H1 (cell line): ENCODE results near the gene SH3RF3. TPM values are rescaled to one million over a fixed set of nuclear protein-coding genes. Genes with fewer than 3 reads are reported as not detected.

Experiments
- CTCF ChIA-PET: fragments of 300-600 bp; sonication (Branson Sonifier 250); formaldehyde crosslinking; loops from one replicate; lab custom pipeline; 2021; ENCODE audit not compliant: partially characterized antibody; lab: Charles Lee
- POLR2A ChIA-PET: fragments of 300-600 bp; sonication (Branson Sonifier 250); formaldehyde crosslinking; loops from one replicate; lab custom pipeline; 2021; ENCODE audit warnings: inconsistent platforms; ENCODE audit not compliant: partially characterized antibody; lab: Charles Lee
- DNase-seq, 2 experiments: peaks; one replicate each; pipeline versions ENCODE4 v3.0.0 to v3.0.0-alpha.2; 2010 to 2022; ENCODE audit warnings: low spot score in 2 of 2, low read depth in 1 of 2, mixed read lengths in 1 of 2
- FAIRE-seq: peaks from 2 replicates; lab custom pipeline; 2011; peaks lifted over from hg19 to GRCh38; lab: Jason Lieb, UNC
- H2AFZ ChIP-seq: 2 replicates; pipeline ENCODE4 v1.8.1; 2012; ENCODE audit warnings: low read length, inconsistent platforms
- H2AK5ac ChIP-seq: 2 replicates; pipeline ENCODE4 v1.6.1; 2013; ENCODE audit warnings: low read depth, low read length
- H2BK120ac ChIP-seq: replicated peaks from 2 replicates; pipeline ENCODE3; 2013; ENCODE audit warnings: low read depth, low read length, inconsistent platforms
- H2BK12ac ChIP-seq: 2 replicates; pipeline ENCODE4 v1.6.1; 2013; ENCODE audit warnings: low read depth, low read length
- H2BK15ac ChIP-seq: 2 replicates; pipeline ENCODE4 v1.6.1; 2013; ENCODE audit warnings: low read length
- H2BK20ac ChIP-seq: 2 replicates; pipeline ENCODE4 v1.6.1; 2013; ENCODE audit warnings: low read length
- H2BK5ac ChIP-seq: 2 replicates; pipeline ENCODE4 v1.6.1; 2013; ENCODE audit warnings: low read depth, low read length
- H3K14ac ChIP-seq: 2 replicates; pipeline ENCODE4 v1.6.1; 2013; ENCODE audit warnings: inconsistent platforms; ENCODE audit not compliant: insufficient read length
- H3K18ac ChIP-seq: 2 replicates; pipeline ENCODE4 v1.6.1; 2013; ENCODE audit warnings: low read length; ENCODE audit errors: extremely low read depth
- H3K23ac ChIP-seq: 2 replicates; pipeline ENCODE4 v1.6.1; 2013; ENCODE audit warnings: inconsistent platforms; ENCODE audit not compliant: insufficient read length
- H3K23me2 ChIP-seq: 2 replicates; pipeline ENCODE4 v1.6.1; 2013; ENCODE audit warnings: low read depth, low read length
- H3K27ac ChIP-seq: 2 replicates; pipeline ENCODE4 v1.6.1; 2011; ENCODE audit warnings: low read depth, low read length, inconsistent platforms
- H3K27me3 ChIP-seq, 4 experiments: replicated peaks in 1 of 4; 1 replicate in 1 of 4; 2 replicates in 3 of 4; pipeline versions ENCODE4 v1.6.1 to v1.8.1; 2011 to 2013; ENCODE audit warnings: low read length in 3 of 4, mild to moderate bottlenecking in 3 of 4, inconsistent platforms in 2 of 4, mixed read lengths in 2 of 4, moderate library complexity in 1 of 4; ENCODE audit not compliant: control insufficient read depth in 3 of 4, insufficient read depth in 3 of 4; ENCODE audit errors: extremely low read depth in 1 of 4
- H3K36me3 ChIP-seq, 4 experiments: 2 replicates each; pipeline versions ENCODE4 v1.6.1 to v1.8.1; 2011 to 2013; ENCODE audit warnings: mild to moderate bottlenecking in 4 of 4, low read length in 3 of 4, moderate library complexity in 2 of 4, control low read depth in 1 of 4, inconsistent platforms in 1 of 4; ENCODE audit not compliant: insufficient read depth in 4 of 4, control insufficient read depth in 2 of 4
- H3K4ac ChIP-seq: replicated peaks from 2 replicates; pipeline ENCODE3; 2013; ENCODE audit warnings: low read length, low read depth, mixed read lengths, inconsistent platforms; ENCODE audit not compliant: insufficient read length
- H3K4me1 ChIP-seq, 4 experiments: replicated peaks in 1 of 4; 1 replicate in 1 of 4; 2 replicates in 3 of 4; pipeline versions ENCODE4 v1.6.1 to v1.8.1; 2011 to 2013; ENCODE audit warnings: low read length in 3 of 4, inconsistent platforms in 2 of 4, mixed read lengths in 1 of 4; ENCODE audit not compliant: insufficient read depth in 4 of 4, control insufficient read depth in 3 of 4
- H3K4me2 ChIP-seq, 2 experiments: 2 replicates each; pipeline versions ENCODE4 v1.6.1 to v1.8.1; 2011 to 2013; ENCODE audit warnings: low read depth in 2 of 2, low read length in 2 of 2, control low read depth in 1 of 2, inconsistent platforms in 1 of 2, mild to moderate bottlenecking in 1 of 2; ENCODE audit not compliant: insufficient read depth in 1 of 2
- H3K4me3 ChIP-seq, 4 experiments: fragments of 200-600, 300-600 bp in 1 of 4; sonication (generic), shearing (Covaris generic), sonication (Bioruptor Twin) in 1 of 4; 2 replicates each; pipeline versions ENCODE4 v1.5.1 to v1.8.1; 2011 to 2016; ENCODE audit warnings: low read length in 4 of 4, low read depth in 3 of 4, control low read depth in 2 of 4, inconsistent platforms in 2 of 4, mild to moderate bottlenecking in 2 of 4, mixed read lengths in 1 of 4, moderate library complexity in 1 of 4; ENCODE audit not compliant: insufficient read depth in 2 of 4; ENCODE audit errors: extremely low read depth in 1 of 4
- H3K56ac ChIP-seq: replicated peaks from 2 replicates; pipeline ENCODE3; 2013; ENCODE audit warnings: low read depth, mild to moderate bottlenecking, mixed read lengths, low read length, inconsistent platforms; ENCODE audit not compliant: insufficient read length
- H3K79me1 ChIP-seq: 2 replicates; pipeline ENCODE4 v1.6.1; 2013; ENCODE audit warnings: low read depth, low read length, control low read depth
- H3K79me2 ChIP-seq, 2 experiments: 2 replicates each; pipeline versions ENCODE4 v1.6.1 to v1.8.1; 2012 to 2013; ENCODE audit warnings: low read length in 2 of 2, mild to moderate bottlenecking in 2 of 2, inconsistent platforms in 1 of 2; ENCODE audit not compliant: insufficient read depth in 2 of 2, control insufficient read depth in 1 of 2
- H3K9ac ChIP-seq, 4 experiments: replicated peaks in 1 of 4; 1 replicate in 1 of 4; 2 replicates in 3 of 4; pipeline versions ENCODE4 v1.6.1 to v1.8.1; 2011 to 2013; ENCODE audit warnings: low read depth in 3 of 4, low read length in 3 of 4, control low read depth in 2 of 4, mild to moderate bottlenecking in 2 of 4, moderate library complexity in 2 of 4, inconsistent platforms in 1 of 4; ENCODE audit errors: extremely low read depth in 1 of 4
- H3K9me3 ChIP-seq, 2 experiments: 2 replicates each; pipeline versions ENCODE4 v1.6.1 to v1.8.1; 2012 to 2013; ENCODE audit warnings: mild to moderate bottlenecking in 2 of 2, moderate library complexity in 2 of 2, control low read depth in 1 of 2, inconsistent platforms in 1 of 2, low read depth in 1 of 2, low read length in 1 of 2, mixed read lengths in 1 of 2; ENCODE audit not compliant: insufficient read depth in 2 of 2
- H4K20me1 ChIP-seq, 2 experiments: replicated peaks in 1 of 2; 2 replicates each; pipeline versions ENCODE3 to v1.8.1; 2011 to 2013; ENCODE audit warnings: inconsistent platforms in 2 of 2, low read length in 2 of 2, mild to moderate bottlenecking in 1 of 2; ENCODE audit not compliant: insufficient read depth in 2 of 2, control insufficient read depth in 1 of 2
- H4K5ac ChIP-seq: 2 replicates; pipeline ENCODE4 v1.6.1; 2013; ENCODE audit warnings: low read length, low read depth, mixed read lengths, inconsistent platforms; ENCODE audit not compliant: insufficient read length
- H4K8ac ChIP-seq: 2 replicates; pipeline ENCODE4 v1.8.0; 2013; ENCODE audit warnings: mild to moderate bottlenecking, moderate library complexity, low read length, inconsistent platforms; ENCODE audit not compliant: insufficient read depth; ENCODE audit errors: extremely low read depth
- H4K91ac ChIP-seq: replicated peaks from 2 replicates; pipeline ENCODE3; 2013; ENCODE audit warnings: low read length, mixed read lengths, inconsistent platforms; ENCODE audit not compliant: insufficient read length
- CBX8 ChIP-seq: fragments of 300-800, 300-1000 bp; sonication (generic); IDR thresholded peaks from 2 replicates; pipeline ENCODE4 v1.7.1; 2016; ENCODE audit warnings: low read depth, low read length, borderline replicate concordance
- WGBS, 2 experiments: shearing (Covaris generic) in 1 of 2; methylation state at CpG; one replicate each; pipeline versions ENCODE4 v1.1.6 to v1.1.7; 2013 to 2015; ENCODE audit warnings: low lambda C conversion rate in 2 of 2, mixed read lengths in 2 of 2, inconsistent platforms in 1 of 2, low coverage in 1 of 2, missing lambda C conversion rate in 1 of 2; ENCODE audit not compliant: insufficient replicate concordance in 2 of 2, insufficient coverage in 1 of 2, insufficient read length in 1 of 2; ENCODE audit errors: extremely low coverage in 1 of 2, missing lambda C conversion rate in 1 of 2; 5-methylcytosine and 5-hydroxymethylcytosine counted together
- polyA plus RNA-seq, 7 experiments: library from polyadenylated mRNA; depleted of rRNA in 3 of 7; stranded (reverse) in 5 of 7; unstranded in 2 of 7; fragments of >200 nt in 5 of 7; fragments of 200-250 nt in 2 of 7; gene quantifications; 1 replicate in 5 of 7; 2 replicates in 1 of 7; 4 replicates in 1 of 7; pipeline versions ENCODE4 v1.2.1 to v1.2.3, GENCODE V29; 2011 to 2013; ENCODE audit warnings: missing spikeins in 2 of 7, mixed read lengths in 2 of 7
- total RNA-seq: library from RNA; stranded (reverse); fragmentation: NEBNext Ultra II Directional; extraction: Animal tissue kit (Norgen Biotek cat#: 25700); gene quantifications from 2 replicates; pipeline ENCODE4 v1.2.1, GENCODE V29; 2021

The SH3RF3 gene
- total and polyA plus RNA-seq, 2 of the 8 experiments (the other 6 are each of a cell fraction or from before 2014, with no cell fraction given), result 0.11 to 0.65 TPM

DNA sequence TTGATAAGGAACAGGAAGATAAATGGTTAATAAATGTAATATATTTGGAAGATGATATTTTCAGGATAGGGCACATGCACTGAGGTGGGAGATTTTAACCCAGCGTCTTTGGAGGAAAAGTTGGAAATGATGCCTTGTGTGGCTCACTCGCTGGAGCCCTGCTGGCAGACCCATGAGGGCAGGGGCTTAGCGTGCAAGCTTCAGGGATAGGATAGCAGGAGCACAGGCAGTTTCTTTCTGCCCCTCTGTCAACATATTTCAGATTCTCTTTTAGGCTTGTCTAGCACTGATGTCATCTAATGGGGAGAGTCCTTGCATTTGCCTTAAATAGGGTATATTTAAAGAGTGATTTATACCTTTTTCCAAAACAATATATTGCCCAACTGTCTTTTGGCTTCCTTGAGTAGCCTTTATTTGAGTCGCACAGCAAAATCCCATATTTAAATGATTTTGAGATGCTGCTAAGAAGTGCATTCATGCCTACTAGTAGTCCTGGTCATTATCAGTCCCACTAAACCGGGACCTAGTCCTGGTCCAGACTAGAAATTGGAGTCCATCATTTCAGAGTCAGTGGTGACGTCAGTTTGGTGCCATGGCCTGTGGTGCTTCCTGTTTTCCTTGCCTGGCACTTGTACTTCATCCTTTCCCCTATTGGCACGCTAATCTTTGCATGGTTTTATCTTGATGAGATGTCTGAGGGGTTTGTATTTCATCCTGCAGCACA lies 45.8 kb downstream of the SH3RF3 start:
- TF ChIP-seq CBX8, result no peak
- POLR2A ChIA-PET, result no interaction called here
- Histone ChIP-seq H2BK20ac (no peak overlapping the region), H2BK15ac (no peak overlapping the region), H3K27ac (no peak overlapping the region), H2AK5ac (no peak overlapping the region), H3K27me3 (no peaks in the 10 kb centered on the region), H3K4me2 (no peak overlapping the region), H2BK12ac (no peak overlapping the region), H2AFZ (no peak overlapping the region), H3K9me3 (peaks cover 0 to 1% of the 10 kb centered on the region in 2 experiments; a peak in 3 of 4 replicates), H3K23me2 (no peaks in the 10 kb centered on the region), H3K56ac (no peak overlapping the region), H4K8ac (no peak overlapping the region), H3K4me3 (no peak overlapping the region), H3K36me3 (no peaks in the 10 kb centered on the region), H2BK120ac (no peak overlapping the region), H3K4me1 (peaks cover 3 to 8% (median 6%) of the 10 kb centered on the region in 4 experiments; a peak in 4 of 7 replicates), H3K79me2 (no peaks in the 10 kb centered on the region), H4K91ac (no peak overlapping the region), H3K4ac (no peak overlapping the region), H2BK5ac (no peak overlapping the region), H3K79me1 (no peaks in the 10 kb centered on the region), H4K20me1 (no peaks in the 10 kb centered on the region), H3K18ac (no peak overlapping the region), H3K14ac (no peak overlapping the region), H4K5ac (no peak overlapping the region), H3K23ac (no peak overlapping the region), H3K9ac (no peak overlapping the region)
- FAIRE-seq (no peak), DNase-seq (no peak)
- CTCF ChIA-PET, result interaction anchor here (0.9 kb wide), 1 partner anchor 22 kb away, joined by 3 read pairs; no protein-coding TSS in a partner anchor
- 94% methylated on average over 7 of the region's 7 CpGs; no CpG with 5 or more reads in 1 of the 2 experiments for WGBS, 2 experiments
